Dermis lymphatic vessel endothelial cell (primary cell): ENCODE measurements around the gene ARHGAP45. TPM values are rescaled to one million over a fixed set of nuclear protein-coding genes. Genes with fewer than 3 reads are reported as not detected.

ENCODE experiments used
- total RNA-seq: library from RNA; depleted of rRNA; stranded (reverse); fragments of >200 nt; gene quantifications from 2 replicates; pipeline ENCODE4 v1.2.1, GENCODE V29; 2014

The ARHGAP45 gene, protein sequence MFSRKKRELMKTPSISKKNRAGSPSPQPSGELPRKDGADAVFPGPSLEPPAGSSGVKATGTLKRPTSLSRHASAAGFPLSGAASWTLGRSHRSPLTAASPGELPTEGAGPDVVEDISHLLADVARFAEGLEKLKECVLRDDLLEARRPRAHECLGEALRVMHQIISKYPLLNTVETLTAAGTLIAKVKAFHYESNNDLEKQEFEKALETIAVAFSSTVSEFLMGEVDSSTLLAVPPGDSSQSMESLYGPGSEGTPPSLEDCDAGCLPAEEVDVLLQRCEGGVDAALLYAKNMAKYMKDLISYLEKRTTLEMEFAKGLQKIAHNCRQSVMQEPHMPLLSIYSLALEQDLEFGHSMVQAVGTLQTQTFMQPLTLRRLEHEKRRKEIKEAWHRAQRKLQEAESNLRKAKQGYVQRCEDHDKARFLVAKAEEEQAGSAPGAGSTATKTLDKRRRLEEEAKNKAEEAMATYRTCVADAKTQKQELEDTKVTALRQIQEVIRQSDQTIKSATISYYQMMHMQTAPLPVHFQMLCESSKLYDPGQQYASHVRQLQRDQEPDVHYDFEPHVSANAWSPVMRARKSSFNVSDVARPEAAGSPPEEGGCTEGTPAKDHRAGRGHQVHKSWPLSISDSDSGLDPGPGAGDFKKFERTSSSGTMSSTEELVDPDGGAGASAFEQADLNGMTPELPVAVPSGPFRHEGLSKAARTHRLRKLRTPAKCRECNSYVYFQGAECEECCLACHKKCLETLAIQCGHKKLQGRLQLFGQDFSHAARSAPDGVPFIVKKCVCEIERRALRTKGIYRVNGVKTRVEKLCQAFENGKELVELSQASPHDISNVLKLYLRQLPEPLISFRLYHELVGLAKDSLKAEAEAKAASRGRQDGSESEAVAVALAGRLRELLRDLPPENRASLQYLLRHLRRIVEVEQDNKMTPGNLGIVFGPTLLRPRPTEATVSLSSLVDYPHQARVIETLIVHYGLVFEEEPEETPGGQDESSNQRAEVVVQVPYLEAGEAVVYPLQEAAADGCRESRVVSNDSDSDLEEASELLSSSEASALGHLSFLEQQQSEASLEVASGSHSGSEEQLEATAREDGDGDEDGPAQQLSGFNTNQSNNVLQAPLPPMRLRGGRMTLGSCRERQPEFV
- total RNA-seq = 11.9 and 24.8 TPM in 2 replicates

DNA sequence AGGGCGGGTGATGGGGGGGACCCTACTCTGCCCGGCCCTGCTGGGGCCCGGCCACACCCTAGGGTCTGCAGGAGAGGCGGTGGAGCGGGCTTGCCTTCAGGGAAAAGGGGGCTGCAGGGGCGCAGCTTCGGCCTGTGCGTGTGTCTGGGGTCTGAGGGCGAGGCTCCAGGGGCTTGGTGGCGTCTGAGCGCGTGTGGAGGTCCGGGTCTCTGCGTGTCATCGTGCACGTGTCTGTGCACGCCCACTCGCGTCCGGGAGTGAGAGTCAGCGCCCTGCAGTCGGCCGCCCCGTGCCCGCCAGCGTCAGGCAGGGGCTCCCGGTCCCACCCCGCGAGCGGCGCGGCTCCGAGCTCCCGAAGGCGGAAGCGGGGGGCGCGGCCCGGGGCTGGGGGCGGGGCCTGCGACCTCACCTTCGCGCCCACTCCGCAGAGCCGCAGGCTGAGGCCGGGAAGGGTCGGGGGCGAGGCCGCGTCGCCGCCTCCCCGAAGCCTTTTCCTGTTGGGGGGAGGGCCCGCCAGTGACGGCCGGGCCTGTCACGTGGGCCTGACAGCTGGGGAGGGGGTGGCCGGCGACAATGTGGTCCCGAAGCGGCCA is at the start of gene ARHGAP45:
Gene ARHGAP45, plus strand, starts transcription at position 420 of the 593 bp plus-strand sequence. CDS start 239 bp downstream, outside the sequence.

GRCh38 chr19:1020868-1021425 is 46.0 kb upstream of the ARHGAP45 start, which contains the start of gene TMEM259:
Gene TMEM259 (minus strand): TSS chr19:1021123. CDS start chr19:1020996, 127 bp downstream.

DNA sequence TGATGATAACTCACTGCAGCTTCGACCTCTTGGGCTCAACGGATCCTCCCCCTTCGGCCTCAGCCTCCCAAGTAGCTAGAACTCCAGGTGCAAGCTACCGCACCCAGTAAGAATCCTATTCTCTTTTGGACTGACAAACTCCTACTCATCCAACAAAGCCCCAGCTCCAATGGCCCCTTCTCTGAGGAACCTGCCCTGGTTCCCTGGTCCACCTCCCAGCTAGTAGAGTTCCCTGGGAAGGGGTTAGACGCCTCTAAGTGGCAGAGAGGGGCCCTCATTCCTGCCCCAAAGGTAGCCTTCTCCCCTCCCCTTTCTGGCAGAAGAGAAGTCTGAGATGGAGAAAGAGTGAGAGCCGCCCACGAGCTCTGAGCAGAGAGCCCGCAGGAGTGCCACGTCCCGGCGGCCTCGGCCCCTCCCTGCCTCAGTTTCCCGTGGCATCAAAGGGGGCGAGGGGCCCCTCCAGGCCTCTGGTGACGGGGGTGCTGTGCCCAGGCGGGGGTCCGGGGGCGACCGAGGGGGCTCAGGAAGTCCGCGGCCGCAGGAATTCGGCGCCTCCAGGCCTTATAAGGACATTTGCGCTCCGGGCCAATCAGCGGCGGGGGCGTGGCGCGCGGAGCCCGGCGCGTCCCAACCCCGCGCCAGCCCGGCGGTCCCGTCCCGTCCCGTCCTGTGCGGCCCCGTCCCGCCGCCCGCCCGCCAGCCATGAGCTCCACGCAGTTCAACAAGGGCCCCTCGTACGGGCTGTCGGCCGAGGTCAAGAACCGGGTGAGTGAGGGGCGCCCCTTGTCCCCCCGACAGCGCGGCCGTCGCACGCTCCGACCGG is 40.8 kb upstream of the ARHGAP45 start, which contains the start of gene CNN2:
Gene CNN2, plus strand, starts transcription at position 649 of the 823 bp plus-strand sequence. Its CDS starts 54 bp downstream, at position 703.

GRCh38 chr19:1039646-1040475 is 27.1 kb upstream of the ARHGAP45 start, which contains the start of gene ABCA7:
Gene ABCA7 (plus strand): TSS chr19:1040107. CDS start chr19:1041362, 1,255 bp downstream.

GRCh38 chr19:1094978-1095701 is 28.2 kb downstream of the ARHGAP45 start, which contains the start of gene POLR2E:
Gene POLR2E (minus strand): TSS chr19:1095375. CDS start chr19:1095315, 60 bp downstream.

DNA sequence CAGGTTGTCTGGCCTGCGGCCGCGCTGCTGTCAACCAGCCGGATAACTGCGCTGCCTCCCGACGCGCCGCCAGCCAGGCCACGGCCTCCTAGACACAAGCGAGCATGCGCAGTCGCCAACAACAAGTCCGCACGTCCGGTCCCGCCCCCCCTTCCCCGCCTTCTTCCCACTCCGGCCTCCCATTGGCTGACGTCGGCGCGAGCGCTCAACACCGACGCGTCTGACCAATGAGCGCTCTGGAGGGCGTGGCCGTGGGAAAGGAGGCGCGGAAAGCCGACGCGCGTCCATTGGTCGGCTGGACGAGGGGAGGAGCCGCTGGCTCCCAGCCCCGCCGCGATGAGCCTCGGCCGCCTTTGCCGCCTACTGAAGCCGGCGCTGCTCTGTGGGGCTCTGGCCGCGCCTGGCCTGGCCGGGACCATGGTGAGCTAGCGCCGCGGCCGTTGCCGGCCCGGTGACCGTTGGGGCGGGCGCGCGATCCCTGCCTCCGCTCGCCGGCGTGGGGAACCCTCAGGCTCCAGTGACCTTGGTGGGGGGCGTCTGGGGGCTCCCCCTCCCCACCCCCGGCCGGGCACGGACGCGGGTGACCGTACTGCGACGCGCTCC is 36.8 kb downstream of the ARHGAP45 start, which contains the start of gene GPX4:
Gene GPX4, plus strand, starts transcription at position 287 of the 603 bp plus-strand sequence. Its CDS starts 50 bp downstream, at position 337.

Other genes with a start within 250 kb of the ARHGAP45 start
- under 0.01 TPM in 2 replicates for gene PLPPR3, start 245.2 kb upstream of the ARHGAP45 start, total RNA-seq
- not detected in 2 replicates for gene AZU1, start 239.3 kb upstream of the ARHGAP45 start, total RNA-seq
- not detected in 2 replicates for gene PRTN3, start 226.2 kb upstream of the ARHGAP45 start, total RNA-seq
- gene ELANE, start 214.9 kb upstream of the ARHGAP45 start, total RNA-seq = not detected in 2 replicates
- 0.52 and 0.54 TPM in 2 replicates for gene CFD, start 207.5 kb upstream of the ARHGAP45 start, total RNA-seq
- gene MED16, start 174.0 kb upstream of the ARHGAP45 start, total RNA-seq = 16.1 and 20.6 TPM in 2 replicates
- gene RNU6-9, start 173.7 kb upstream of the ARHGAP45 start, total RNA-seq = not detected in 2 replicates
- gene R3HDM4, start 153.9 kb upstream of the ARHGAP45 start, total RNA-seq = 37.0 and 37.5 TPM in 2 replicates
- gene KISS1R, start 149.8 kb upstream of the ARHGAP45 start, total RNA-seq = not detected in 2 replicates
- gene ARID3A, start 141.1 kb upstream of the ARHGAP45 start, total RNA-seq = 4.7 and 5.6 TPM in 2 replicates
- 67.0 and 73.3 TPM in 2 replicates for gene WDR18, start 82.8 kb upstream of the ARHGAP45 start, total RNA-seq
- 0.09 and 0.33 TPM in 2 replicates for gene GRIN3B, start 66.7 kb upstream of the ARHGAP45 start, total RNA-seq
- 36.9 and 38.3 TPM in 2 replicates for gene TMEM259, start 46.0 kb upstream of the ARHGAP45 start, total RNA-seq
- gene RNU6-2, start 45.6 kb upstream of the ARHGAP45 start, total RNA-seq = not detected in 2 replicates
- gene CNN2, start 40.6 kb upstream of the ARHGAP45 start, total RNA-seq = 54.7 and 73.7 TPM in 2 replicates
- gene ABCA7, start 27.1 kb upstream of the ARHGAP45 start, total RNA-seq = 2.4 and 3.6 TPM in 2 replicates
- 69.8 and 81.8 TPM in 2 replicates for gene POLR2E, start 28.2 kb downstream of the ARHGAP45 start, total RNA-seq
- 369 and 438 TPM in 2 replicates for gene GPX4, start 36.8 kb downstream of the ARHGAP45 start, total RNA-seq
- gene SBNO2, start 107.1 kb downstream of the ARHGAP45 start, total RNA-seq = 14.4 and 15.9 TPM in 2 replicates
- gene STK11, start 138.6 kb downstream of the ARHGAP45 start, total RNA-seq = 80.6 and 90.6 TPM in 2 replicates
- 0.76 and 1.2 TPM in 2 replicates for gene CBARP, start 170.8 kb downstream of the ARHGAP45 start, total RNA-seq
- gene ATP5F1D, start 174.6 kb downstream of the ARHGAP45 start, total RNA-seq = 12.6 and 14.8 TPM in 2 replicates
- 5.4 and 7.2 TPM in 2 replicates for gene MIDN, start 181.4 kb downstream of the ARHGAP45 start, total RNA-seq
- gene CIRBP, start 202.2 kb downstream of the ARHGAP45 start, total RNA-seq = 214 and 308 TPM in 2 replicates
- gene FAM174C, start 208.4 kb downstream of the ARHGAP45 start, total RNA-seq = 12.2 and 12.7 TPM in 2 replicates
- gene EFNA2, start 218.7 kb downstream of the ARHGAP45 start, total RNA-seq = not detected in 2 replicates